Keratinocyte (primary cell): ENCODE data around the gene UGT2B7.
"Not testable (repeated sequence)": the region's sequence is repeated elsewhere in the genome, so short reads cannot be mapped to it uniquely, and the experiment has no call there.

Source experiments
- EZH2 ChIP-seq: IDR thresholded peaks from one replicate; pipeline ENCODE4 v1.6.1; 2012; ENCODE audit warnings: inconsistent platforms, mild to moderate bottlenecking, low read length, moderate library complexity
- TF ChIP-seq, protein P1 (sequence below), 3 experiments: IDR thresholded peaks in 1 of 3; conservative IDR thresholded peaks in 1 of 3; optimal IDR thresholded peaks in 1 of 3; 2 replicates in 2 of 3; 3 replicates in 1 of 3; pipeline versions ENCODE3 to v1.5.1; 2011; ENCODE audit warnings: low read length in 3 of 3, mild to moderate bottlenecking in 3 of 3, moderate library complexity in 2 of 3, control low read depth in 1 of 3, inconsistent platforms in 1 of 3; ENCODE audit not compliant: insufficient read depth in 2 of 3; ENCODE audit errors: extremely low read depth in 1 of 3

DNA sequence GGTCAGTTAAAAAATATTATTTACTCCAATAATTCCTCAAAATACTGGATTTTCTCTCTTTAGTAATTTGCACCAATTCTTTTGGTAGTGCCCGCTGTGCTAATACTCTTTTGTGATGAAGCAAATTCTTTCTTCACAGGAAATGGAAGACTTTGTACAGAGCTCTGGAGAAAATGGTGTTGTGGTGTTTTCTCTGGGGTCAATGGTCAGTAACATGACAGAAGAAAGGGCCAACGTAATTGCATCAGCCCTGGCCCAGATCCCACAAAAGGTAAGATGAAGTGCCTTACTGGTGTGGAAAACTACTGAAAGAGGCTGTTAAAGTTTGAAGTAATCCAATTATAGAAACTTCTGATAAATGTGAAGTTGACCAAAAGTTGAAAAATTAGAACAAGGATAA, 6.4 kb downstream of the UGT2B7 start:
- TF ChIP-seq, protein P1, sequence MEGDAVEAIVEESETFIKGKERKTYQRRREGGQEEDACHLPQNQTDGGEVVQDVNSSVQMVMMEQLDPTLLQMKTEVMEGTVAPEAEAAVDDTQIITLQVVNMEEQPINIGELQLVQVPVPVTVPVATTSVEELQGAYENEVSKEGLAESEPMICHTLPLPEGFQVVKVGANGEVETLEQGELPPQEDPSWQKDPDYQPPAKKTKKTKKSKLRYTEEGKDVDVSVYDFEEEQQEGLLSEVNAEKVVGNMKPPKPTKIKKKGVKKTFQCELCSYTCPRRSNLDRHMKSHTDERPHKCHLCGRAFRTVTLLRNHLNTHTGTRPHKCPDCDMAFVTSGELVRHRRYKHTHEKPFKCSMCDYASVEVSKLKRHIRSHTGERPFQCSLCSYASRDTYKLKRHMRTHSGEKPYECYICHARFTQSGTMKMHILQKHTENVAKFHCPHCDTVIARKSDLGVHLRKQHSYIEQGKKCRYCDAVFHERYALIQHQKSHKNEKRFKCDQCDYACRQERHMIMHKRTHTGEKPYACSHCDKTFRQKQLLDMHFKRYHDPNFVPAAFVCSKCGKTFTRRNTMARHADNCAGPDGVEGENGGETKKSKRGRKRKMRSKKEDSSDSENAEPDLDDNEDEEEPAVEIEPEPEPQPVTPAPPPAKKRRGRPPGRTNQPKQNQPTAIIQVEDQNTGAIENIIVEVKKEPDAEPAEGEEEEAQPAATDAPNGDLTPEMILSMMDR (optimal IDR thresholded peaks at IDR 0.05 in 1 of 3, IDR thresholded peaks at IDR 0.05 in 1 of 3, conservative IDR thresholded peaks at IDR 0.05 in 1 of 3; ENCODE audit: extremely low read depth in 1 of 3, insufficient read depth in 2 of 3, low read length in 3 of 3) = not testable (repeated sequence)
- TF ChIP-seq EZH2 = not testable (repeated sequence)
